GM23338 (cell line): ENCODE results near the gene ZNF71. TPM values are rescaled to one million over a fixed set of nuclear protein-coding genes. Genes with fewer than 3 reads are reported as not detected.

Experiments used
- ATAC-seq: fragments of 200-7000 bp; cut with Tn5 transposase; 3 replicates; pipeline ENCODE4 v1.9.1; 2020
- DNase-seq: peaks from one replicate; pipeline ENCODE4 v3.0.0-alpha.2; 2015; ENCODE audit warnings: low spot score
- H2AFZ ChIP-seq: fragments of 200-600 bp; sonication (generic); 2 replicates; pipeline ENCODE4 v1.8.0; 2016; ENCODE audit warnings: antibody characterized with exemption, mild to moderate bottlenecking, moderate library complexity
- H3F3A ChIP-seq: fragments of 200-600 bp; sonication (generic); replicated peaks from 2 replicates; pipeline ENCODE4 v1.8.0; 2017; ENCODE audit warnings: antibody characterized with exemption, mixed run types, low read depth
- H3K27ac ChIP-seq: fragments of 200-600 bp; sonication (generic); 2 replicates; pipeline ENCODE4 v1.6.1; 2016; ENCODE audit warnings: low read depth
- H3K27me3 ChIP-seq: fragments of 200-600 bp; sonication (generic); 2 replicates; pipeline ENCODE4 v1.8.0; 2016; ENCODE audit warnings: mild to moderate bottlenecking, mixed run types, moderate library complexity; ENCODE audit not compliant: insufficient read depth
- H3K36me3 ChIP-seq: fragments of 200-600 bp; sonication (generic); 2 replicates; pipeline ENCODE4 v1.8.0; 2016; ENCODE audit warnings: mild to moderate bottlenecking; ENCODE audit not compliant: insufficient read depth
- H3K4me1 ChIP-seq: fragments of 200-600 bp; sonication (generic); 2 replicates; pipeline ENCODE4 v1.8.0; 2016; ENCODE audit warnings: mild to moderate bottlenecking, moderate library complexity; ENCODE audit not compliant: insufficient read depth
- H3K4me2 ChIP-seq: fragments of 200-600 bp; sonication (generic); 2 replicates; pipeline ENCODE4 v1.7.1; 2017; ENCODE audit warnings: mixed run types
- H3K4me3 ChIP-seq: fragments of 200-600 bp; sonication (generic); 2 replicates; pipeline ENCODE4 v1.6.1; 2016; ENCODE audit warnings: mixed run types
- H3K79me2 ChIP-seq: fragments of 200-600 bp; sonication (generic); replicated peaks from 2 replicates; pipeline ENCODE4 v1.8.0; 2017; ENCODE audit warnings: mild to moderate bottlenecking; ENCODE audit not compliant: insufficient read depth
- H3K9me2 ChIP-seq: fragments of 200-600 bp; sonication (generic); 2 replicates; pipeline ENCODE4 v1.8.0; 2017; ENCODE audit not compliant: insufficient read depth
- H4K20me1 ChIP-seq: fragments of 200-600 bp; sonication (generic); replicated peaks from 2 replicates; pipeline ENCODE4 v1.8.0; 2017; ENCODE audit warnings: mild to moderate bottlenecking; ENCODE audit not compliant: insufficient read depth
- H3K27ac Mint-ChIP-seq: 2 replicates; pipeline ENCODE4 v1.8.0; 2020; ENCODE audit warnings: inconsistent platforms, mild to moderate bottlenecking, moderate library complexity, mixed read lengths
- H3K27me3 Mint-ChIP-seq: 3 replicates; pipeline ENCODE4 v1.8.0; 2022; ENCODE audit warnings: low read depth, mild to moderate bottlenecking, moderate library complexity, mixed read lengths, inconsistent platforms; ENCODE audit not compliant: insufficient read depth, poor library complexity
- H3K36me3 Mint-ChIP-seq: 3 replicates; pipeline ENCODE4 v1.8.0; 2021; ENCODE audit warnings: low read depth, mild to moderate bottlenecking, inconsistent platforms, moderate library complexity, mixed read lengths
- H3K4me1 Mint-ChIP-seq: 3 replicates; pipeline ENCODE4 v1.8.0; 2020; ENCODE audit warnings: mild to moderate bottlenecking, inconsistent platforms, mixed read lengths
- H3K4me3 Mint-ChIP-seq: 3 replicates; pipeline ENCODE4 v1.8.0; 2021; ENCODE audit warnings: moderate library complexity, mild to moderate bottlenecking, inconsistent platforms, mixed read lengths
- H3K9me3 Mint-ChIP-seq: 3 replicates; pipeline ENCODE4 v1.8.0; 2020; ENCODE audit warnings: moderate library complexity, mild to moderate bottlenecking, inconsistent platforms, mixed read lengths
- CTCF ChIP-seq, 2 experiments: fragments of 200-600 bp in 1 of 2; sonication (generic) in 1 of 2; conservative IDR thresholded peaks; 2 replicates each; pipeline versions ENCODE4 v1.5.1 to v1.6.1; 2016 to 2017; ENCODE audit warnings: antibody characterized with exemption in 2 of 2, low read depth in 2 of 2, mild to moderate bottlenecking in 2 of 2, moderate library complexity in 1 of 2
- EZH2phosphoT487 ChIP-seq: fragments of 200-600 bp; sonication (generic); IDR thresholded peaks from one replicate; pipeline ENCODE4 v1.8.1; 2018; ENCODE audit warnings: antibody characterized with exemption; ENCODE audit not compliant: unreplicated experiment
- ZNF462 ChIP-seq: fragments of 250-450 bp; sonication (Bioruptor Pico); IDR thresholded peaks from 2 replicates; pipeline ENCODE4 v1.5.0; 2020; ENCODE audit warnings: mild to moderate bottlenecking, moderate library complexity
- polyA plus RNA-seq: library from polyadenylated mRNA; unstranded; fragments of >200 nt; fragmentation: Nextera tagmentation; extraction: Ambion mirVana; gene quantifications from 2 replicates; pipeline ENCODE4 v1.2.1, GENCODE V29; 2016
- total RNA-seq: library from RNA; depleted of rRNA; stranded (reverse); fragments of >200 nt; shearing (Covaris generic); gene quantifications from 2 replicates; pipeline ENCODE4 v1.2.3, GENCODE V29; 2014

The ZNF71 gene
- total and polyA plus RNA-seq, 2 experiments from 2014 or later = 4.7 to 13.2 TPM

- no peak for TF ChIP-seq CTCF (conservative IDR thresholded peaks at IDR 0.05; ENCODE audit: low read depth in 2 of 2)
- TF ChIP-seq ZNF462 (CRISPR knock-in tag) = no peak
Observed at GRCh38 chr19:56619121-56619520, 24.0 kb downstream of the ZNF71 start (continued).

GRCh38 chr19:56622374-56622773 lies 27.3 kb downstream of the ZNF71 start:
- peaks cover 84% of the 10 kb centered on the region for H3K36me3 Mint-ChIP-seq
- Histone ChIP-seq H3K36me3 (no peaks in the 10 kb centered on the region), H3K27ac (no peak overlapping the region), H2AFZ (no peak overlapping the region), H3K4me3 (no peak overlapping the region), H3K79me2 (no peaks in the 10 kb centered on the region; the same call in 1 of the 2 replicates), H3F3A (no peaks in the 10 kb centered on the region), H3K27me3 (no peaks in the 10 kb centered on the region), H3K9me2 (no peaks in the 10 kb centered on the region), H3K4me2 (no peak overlapping the region), H4K20me1 (no peaks in the 10 kb centered on the region), H3K4me1 (no peaks in the 10 kb centered on the region)
- H3K9me3 Mint-ChIP-seq = peaks cover 88% of the 10 kb centered on the region
- H3K27me3 Mint-ChIP-seq = peaks cover 6% of the 10 kb centered on the region
- H3K4me3 Mint-ChIP-seq = no peak overlapping the region
- no peaks in the 10 kb centered on the region for H3K4me1 Mint-ChIP-seq
- no peak for DNase-seq
- TF ChIP-seq ZNF462 (CRISPR knock-in tag) (no peak), EZH2phosphoT487 (no peak)
- no peak overlapping the region for H3K27ac Mint-ChIP-seq
- ATAC-seq = no peak
